NCI-H2171 treated with DMSO at 0.1 percent for 48 hours (cell line): ENCODE data around the gene MFAP2.
A peak's percentile ranks its signal among the peaks of the same experiment; 100 is the strongest.
"Not testable (repeated sequence)": the region's sequence is repeated elsewhere in the genome, so short reads cannot be mapped to it uniquely, and the experiment has no call there.

Source experiments
- DNase-seq: peaks from one replicate; lab custom pipeline; 2025; lab: John Stamatoyannopoulos, UW

Gene MFAP2

DNA sequence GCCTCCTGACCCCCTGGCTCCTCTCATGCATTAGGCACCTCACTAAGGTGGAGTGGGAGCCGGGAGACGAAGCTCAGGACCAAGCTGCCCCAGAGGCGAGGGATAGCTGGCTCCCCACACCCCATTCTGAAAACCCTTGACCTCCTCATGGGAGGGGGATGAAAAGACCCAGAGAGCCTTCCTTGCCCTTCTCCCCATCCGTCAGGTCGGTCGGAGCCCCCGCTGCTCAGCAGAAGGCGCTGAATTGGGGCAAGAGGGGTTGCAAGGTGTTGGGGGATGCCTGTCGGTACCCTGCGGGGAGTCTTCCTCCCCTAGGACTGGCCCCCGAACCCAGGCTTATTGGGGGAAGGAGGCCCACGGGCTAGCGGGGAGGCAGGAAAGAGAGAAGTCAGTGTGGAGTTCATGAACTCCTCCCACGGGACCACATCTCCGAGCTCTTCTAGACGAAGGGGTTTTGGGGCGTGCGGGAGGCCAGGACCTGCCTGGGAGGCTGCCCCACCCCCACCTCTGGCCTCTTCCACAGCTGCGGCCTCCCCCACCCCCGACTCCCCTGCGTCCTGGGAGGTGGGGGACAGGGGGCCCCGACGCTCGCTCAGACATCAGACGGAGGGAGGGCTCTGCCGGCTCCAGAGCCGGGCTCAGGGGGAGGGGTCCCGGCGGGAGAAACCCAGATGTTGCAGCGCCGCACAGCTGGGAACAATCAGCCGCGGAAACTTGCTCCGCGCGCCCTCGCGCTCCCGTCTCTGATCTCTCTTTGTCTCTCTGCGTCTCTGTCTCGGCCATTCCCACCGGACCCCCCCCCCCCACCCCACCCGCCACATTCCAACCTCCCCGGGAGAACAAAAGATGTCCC, 719 bp downstream of the MFAP2 start:
- no peak for DNase-seq

DNA sequence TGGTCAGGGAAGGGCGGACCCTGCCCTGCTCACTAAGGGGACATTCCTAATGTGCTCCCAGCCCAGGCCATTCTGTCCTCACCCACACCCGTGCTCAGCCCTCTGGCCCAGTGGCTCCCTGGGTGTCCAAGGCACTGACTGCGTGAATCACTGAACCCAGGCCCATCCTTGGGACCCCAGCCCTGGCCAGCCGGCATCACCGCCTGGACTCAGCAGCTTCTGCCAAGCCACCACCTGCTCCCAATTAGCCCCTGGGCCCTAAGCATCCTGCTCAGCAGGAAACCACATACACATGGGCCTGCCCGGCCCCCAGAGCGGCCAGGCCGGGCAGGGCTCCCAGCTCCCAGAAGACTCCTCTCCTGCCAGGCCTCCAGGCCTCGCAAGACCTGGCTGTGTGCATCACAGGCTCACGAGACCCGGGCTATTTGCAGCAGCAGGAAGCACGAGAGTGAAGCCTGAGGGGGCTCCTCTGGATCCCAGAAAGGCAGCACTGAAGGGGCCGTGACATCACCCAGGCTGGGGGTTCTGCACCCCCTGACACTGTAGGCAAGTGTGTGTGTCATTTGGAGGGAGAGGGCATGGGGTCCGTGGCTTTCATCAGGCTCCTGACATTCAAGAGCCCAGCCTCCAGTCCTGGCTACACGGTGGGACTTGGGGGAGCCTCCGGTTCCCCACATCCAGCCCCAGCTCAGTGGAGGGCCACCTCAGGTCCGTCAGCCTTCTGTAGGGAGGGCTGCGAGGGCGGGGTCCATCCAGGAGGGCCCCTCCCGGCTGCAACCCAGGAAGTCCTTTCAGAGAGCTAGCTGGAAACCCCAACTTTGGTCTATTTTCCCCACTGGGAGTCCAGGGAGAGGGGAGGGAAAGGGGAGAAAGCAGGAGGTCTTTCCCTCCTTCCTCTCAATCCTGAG, 1.6 kb downstream of the MFAP2 start:
- no peak for DNase-seq

DNA sequence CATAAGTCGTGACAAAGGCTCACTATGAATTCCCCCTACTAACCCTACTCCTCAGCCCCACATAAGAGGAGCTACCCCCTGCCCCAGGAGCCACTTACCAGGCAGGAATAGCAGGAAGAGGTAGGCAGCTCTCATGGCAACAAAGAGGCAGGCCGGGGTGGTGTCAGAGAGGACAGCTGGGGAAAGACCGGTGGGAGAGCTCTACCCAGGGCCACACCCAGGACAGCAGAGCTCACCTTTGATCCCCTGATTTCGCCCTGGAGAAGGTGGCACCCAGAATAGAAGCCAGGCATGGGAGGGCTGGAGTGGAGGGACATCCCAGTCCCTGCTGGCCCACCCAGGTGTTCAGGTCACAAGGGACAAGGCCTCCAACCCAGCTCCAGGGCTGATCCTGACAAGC, 2.3 kb downstream of the MFAP2 start:
- no peak for DNase-seq

DNA sequence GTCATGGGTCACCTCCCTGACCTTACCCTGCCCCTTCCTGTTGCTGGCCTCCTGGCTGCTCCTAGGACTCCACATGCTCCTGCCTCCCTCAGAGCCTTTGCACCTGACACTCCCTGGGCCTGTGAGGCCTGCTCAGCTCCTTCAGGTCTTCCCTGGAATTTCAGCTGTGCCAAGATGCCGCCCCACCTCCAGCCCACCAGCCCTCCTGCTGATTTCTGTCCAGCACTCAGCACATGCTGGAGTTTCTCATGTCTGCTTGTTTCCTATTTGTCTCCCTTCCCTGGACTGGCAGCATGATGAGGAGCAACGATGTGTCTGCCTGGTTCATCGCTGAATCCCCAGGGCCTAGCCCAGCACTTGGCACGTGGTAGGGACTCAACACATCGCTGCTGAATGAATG, 3.0 kb downstream of the MFAP2 start:
- DNase-seq, result no peak

- DNase-seq, result no peak
These were observed 3.5 kb downstream of the MFAP2 start for GRCh38 chr1:16976966-16977365.

- no peak for DNase-seq
These were observed 4.6 kb downstream of the MFAP2 start for GRCh38 chr1:16975838-16976237.

GRCh38 chr1:16975211-16975610, 5.2 kb downstream of the MFAP2 start:
- no peak for DNase-seq

DNA sequence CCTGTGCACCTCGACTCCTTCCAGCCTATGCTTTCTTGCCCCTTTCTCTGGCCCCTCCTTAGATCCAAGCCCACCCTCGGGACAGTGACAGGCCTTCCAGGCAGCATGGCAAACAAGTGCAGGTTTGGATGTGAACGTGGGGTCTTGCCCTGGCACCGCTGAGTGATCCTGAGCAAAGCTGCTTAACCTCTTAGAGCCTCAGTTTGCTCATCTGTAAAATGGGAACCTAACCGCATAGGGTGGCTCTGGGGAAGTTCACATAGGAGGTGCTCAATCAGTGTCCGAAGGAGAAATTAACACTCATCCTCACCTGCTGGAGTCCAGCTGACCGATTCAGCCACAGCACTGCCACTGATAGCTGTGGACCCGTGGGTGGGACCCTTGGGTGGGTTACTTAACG, 7.2 kb downstream of the MFAP2 start:
- DNase-seq, result no peak

DNA sequence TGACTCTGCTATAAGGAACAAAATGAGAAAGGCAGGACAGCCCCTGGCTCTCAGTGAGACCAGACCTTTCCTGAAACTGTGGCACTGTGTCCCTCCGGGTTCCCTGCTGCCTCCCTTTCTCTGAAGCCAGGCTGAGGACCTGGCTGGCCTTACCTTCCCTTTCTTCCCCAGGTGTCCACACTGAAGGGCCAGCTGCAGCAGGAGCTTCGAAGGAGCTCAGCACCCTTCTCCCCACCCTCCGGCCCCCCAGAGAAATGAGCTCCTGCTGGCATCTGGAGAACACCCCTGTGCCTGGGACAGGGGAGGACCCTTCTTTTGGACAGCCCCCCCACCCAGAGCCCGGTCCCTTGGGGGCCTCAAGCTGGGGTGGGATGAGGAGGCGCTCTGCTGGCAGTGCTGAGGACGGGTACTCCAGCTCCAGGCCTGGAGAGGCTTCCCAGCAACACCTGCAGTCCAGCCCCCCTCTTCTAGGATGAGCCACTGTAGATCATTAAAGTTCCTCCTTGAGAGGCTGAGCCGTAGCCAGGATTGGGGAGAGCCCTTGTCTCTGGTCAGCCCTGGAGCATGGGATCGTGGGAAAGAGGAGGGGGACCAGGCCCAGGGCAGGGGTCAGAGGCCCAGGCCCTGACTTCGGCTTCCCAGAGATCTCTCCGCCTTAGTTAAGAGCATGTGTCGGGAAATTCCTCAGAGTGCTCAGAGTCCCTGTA, 8.1 kb downstream of the MFAP2 start:
- no peak for DNase-seq

DNA sequence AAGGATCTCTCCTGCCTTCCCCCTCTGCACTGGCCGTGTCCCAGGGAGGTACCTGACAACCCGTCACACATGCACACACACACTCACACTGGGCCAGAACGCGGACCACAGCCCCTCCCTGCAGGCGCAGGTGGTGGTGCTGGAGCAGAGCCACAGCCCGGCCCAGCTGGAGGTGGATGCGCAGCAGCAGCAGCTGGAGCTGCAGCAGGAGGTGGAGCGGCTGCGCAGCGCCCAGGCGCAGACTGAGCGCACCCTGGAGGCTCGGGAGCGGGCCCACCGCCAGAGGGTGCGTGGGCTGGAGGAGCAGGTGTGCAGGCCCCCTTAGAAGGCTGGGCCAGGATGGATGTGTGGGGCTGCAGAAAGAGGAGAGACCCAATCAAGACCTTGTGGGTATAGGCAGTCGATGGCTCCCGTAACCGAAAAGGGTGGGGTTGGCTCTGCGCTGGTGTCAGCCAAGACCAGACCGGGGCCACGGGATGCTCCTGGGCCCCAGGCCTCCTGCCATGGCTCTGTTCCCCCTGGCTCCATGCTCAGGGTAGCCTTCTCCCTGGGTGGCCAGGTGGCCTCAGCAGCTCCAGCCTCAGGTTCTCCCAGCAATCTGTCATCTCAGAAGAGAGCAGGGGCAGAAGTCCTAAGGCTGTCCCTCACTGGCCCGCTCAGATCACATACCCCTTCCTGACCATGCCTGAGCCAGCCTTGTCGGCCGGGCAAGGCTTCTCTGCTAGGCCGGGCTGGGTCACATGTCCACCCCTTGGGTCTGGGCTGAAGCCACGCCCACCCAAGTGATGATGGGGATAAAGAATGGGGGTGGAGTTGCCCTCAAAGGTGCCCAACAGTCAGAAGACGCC, 8.9 kb downstream of the MFAP2 start:
- peak; percentile 72 for DNase-seq

DNA sequence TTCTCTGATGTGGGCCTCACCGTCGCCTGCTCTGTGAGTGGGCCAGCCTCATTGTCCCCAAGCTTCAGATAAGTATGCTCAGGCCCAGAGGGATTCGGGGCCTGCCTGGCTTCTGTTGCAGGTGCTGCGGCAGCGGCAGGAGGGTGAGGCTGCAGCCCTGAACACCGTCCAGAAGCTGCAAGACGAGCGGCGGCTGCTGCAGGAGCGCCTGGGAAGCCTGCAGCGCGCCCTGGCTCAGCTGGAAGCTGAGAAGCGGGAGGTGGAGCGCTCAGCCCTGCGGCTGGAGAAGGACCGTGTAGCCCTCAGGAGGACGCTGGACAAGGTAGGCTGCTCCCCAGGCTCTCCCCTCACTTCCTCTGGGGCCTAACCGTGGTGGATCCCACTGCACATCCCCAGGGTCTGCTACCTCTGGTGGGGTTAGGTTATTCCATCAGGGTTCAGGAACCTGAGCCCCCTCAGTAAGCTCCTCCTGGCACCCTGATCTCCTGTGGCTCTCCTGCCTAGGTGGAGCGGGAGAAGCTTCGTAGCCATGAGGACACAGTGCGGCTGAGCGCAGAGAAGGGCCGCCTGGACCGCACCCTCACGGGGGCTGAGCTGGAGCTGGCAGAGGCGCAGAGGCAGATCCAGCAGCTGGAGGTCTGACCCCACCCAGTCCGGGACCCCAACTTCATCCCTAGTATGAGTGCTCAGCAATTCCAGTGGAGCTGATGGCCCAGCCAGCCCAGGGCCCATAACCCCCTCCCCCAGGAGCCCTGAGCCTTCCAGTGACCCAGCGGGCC, 10.1 kb downstream of the MFAP2 start:
- DNase-seq, result no peak

GRCh38 chr1:16969651-16970050, 10.8 kb downstream of the MFAP2 start:
- DNase-seq, result no peak

DNA sequence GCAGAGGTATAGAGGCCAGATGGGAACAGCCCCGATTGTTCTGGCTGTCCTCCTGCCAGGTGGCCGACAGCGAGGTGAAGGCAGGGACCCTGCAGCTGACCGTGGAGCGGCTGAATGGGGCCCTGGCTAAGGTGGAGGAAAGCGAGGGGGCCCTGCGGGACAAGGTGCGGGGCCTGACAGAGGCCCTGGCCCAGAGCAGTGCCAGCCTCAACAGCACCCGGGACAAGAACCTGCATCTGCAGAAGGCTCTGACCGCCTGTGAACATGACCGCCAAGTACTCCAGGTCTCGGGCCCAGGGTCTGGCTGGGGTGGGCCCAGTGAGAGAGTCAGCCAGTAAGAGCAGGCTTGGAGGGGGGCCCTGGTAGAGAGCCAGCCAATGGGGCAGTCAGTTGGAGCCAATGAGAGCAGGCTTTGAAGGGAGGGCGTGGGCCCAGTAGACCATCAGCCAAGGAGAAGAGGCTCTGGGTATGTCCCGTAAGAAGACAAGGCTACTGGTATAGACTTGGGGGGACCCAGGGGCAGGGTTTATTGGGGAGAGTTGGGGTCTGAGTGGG, 11.3 kb downstream of the MFAP2 start:
- DNase-seq, result no peak

DNA sequence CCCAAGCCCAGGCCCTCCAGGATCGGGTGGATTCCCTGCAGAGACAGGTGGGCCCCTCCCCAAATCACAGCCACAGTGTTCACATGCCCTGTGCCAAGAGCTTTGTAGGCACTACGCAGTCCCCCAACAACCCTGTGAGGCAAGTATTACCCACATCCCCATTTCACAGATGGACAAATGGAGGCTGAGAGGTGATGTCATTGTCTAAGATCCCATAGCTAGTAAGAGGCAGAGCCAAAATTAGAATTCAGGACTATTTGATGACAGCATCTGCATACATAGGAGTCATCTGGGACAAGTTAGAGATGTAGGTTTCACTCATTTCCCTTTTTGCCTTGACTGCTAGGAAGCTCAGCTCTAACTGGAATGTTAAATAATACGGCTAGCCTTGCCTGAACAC, 12.0 kb downstream of the MFAP2 start:
- no peak for DNase-seq

DNA sequence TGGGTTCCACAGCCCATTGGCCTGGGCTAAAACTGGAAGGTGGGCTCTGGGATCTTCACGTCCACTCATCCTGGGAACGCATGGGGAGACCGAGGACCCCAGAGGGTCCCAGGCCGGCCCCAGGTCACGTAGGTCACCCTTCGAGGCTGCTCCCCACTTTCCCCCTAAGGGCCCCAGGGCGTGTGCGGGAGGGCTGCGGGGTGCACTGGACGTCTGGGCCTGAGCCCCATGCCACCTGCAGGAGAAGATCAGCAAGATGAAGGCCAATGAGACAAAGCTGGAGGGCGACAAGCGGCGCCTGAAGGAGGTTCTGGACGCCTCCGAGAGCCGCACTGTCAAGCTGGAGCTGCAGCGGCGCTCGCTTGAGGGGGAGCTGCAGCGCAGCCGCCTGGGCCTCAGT, 12.5 kb downstream of the MFAP2 start:
- DNase-seq, result no peak

- DNase-seq, result no peak
These were observed 13.3 kb downstream of the MFAP2 start for GRCh38 chr1:16967095-16967575.

- no peak for DNase-seq
These were observed 14.1 kb downstream of the MFAP2 start for GRCh38 chr1:16966282-16966681.

DNA sequence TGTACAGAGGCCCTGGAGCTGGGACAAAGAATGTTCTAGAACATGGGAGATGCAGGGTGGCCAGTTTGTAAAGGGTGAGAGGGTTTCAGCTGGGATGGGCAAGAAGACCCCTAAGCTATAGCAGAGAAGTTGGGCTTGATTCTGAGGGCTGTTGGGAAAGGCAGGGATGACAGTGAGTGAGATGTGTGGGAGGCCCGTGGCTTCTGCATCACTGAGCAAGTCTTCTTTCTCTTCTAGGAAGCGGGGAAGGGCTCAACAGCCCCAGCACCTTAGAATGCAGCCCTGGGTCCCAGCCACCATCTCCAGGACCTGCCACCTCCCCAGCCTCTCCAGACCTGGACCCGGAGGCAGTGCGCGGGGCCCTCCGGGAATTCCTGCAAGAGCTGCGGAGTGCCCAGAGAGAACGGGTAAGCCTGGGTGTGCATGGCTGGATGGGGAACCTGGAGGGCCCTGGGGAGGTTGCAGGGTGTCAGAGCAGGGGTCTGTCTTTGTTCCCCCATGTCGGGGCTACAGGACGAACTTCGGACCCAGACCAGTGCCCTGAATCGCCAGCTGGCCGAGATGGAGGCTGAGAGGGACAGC, 14.8 kb downstream of the MFAP2 start:
- no peak for DNase-seq

DNA sequence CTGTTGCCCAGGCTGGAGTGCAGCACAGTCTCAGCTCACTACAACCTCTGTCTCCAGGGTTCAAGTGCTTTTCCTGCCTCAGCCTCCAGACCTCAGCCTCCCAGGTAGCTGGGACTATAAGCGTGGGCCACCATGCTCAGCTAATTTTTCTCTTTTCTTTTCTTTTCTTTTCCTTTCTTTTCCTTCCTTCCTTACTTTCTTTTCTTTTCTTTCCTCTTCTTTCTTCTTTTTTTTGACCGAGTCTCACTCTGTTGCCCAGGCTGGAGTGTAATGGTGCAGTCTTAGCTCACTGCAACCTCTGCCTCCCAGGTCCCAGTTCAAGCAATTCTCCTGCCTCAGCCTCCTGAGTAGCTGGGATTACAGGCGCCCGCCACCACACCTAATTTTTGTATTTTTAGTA, 16.3 kb downstream of the MFAP2 start:
- DNase-seq, result not testable (repeated sequence)
